HepG2 (cell line): ENCODE data around the gene SIGMAR1. TPM values are rescaled to one million over a fixed set of nuclear protein-coding genes. Genes with fewer than 3 reads are reported as not detected.

Experiments
- ARID5B ChIP-seq: IDR thresholded peaks from 2 replicates; pipeline ENCODE4 v1.4.0; 2020; ENCODE audit warnings: mild to moderate bottlenecking, missing genetic modification reagents
- ATF2 ChIP-seq: sonication (generic); formaldehyde crosslinking; IDR thresholded peaks from 2 replicates; pipeline ENCODE4 v1.4.0; 2020; ENCODE audit warnings: missing genetic modification reagents
- CCDC6 ChIP-seq: sonication (generic); formaldehyde crosslinking; IDR thresholded peaks from 2 replicates; pipeline ENCODE4 v1.8.1; 2022; ENCODE audit warnings: mild to moderate bottlenecking, missing genetic modification reagents, moderate library complexity
- GTF2F1 ChIP-seq: fragments of 150-350 bp; IDR thresholded peaks from 2 replicates; pipeline ENCODE4 v1.6.1; 2014; ENCODE audit warnings: low read length
- HBP1 ChIP-seq: IDR thresholded peaks from 2 replicates; pipeline ENCODE4 v1.6.1; 2016; ENCODE audit warnings: low read depth, control low read depth
- HDAC6 ChIP-seq: fragments of 200-600 bp; sonication (generic); IDR thresholded peaks from 2 replicates; pipeline ENCODE4 v1.7.0; 2017; ENCODE audit warnings: mild to moderate bottlenecking, antibody characterized with exemption, low read length, low read depth
- HNRNPH1 ChIP-seq: fragments of 200-400 bp; formaldehyde crosslinking; optimal IDR thresholded peaks from 2 replicates; pipeline ENCODE3; 2017; ENCODE audit warnings: mild to moderate bottlenecking, low read depth, low read length
- KAT8 ChIP-seq: IDR thresholded peaks from 2 replicates; pipeline ENCODE4 v1.6.1; 2016; ENCODE audit warnings: missing genetic modification reagents, missing compliant biosample characterization
- KMT2B ChIP-seq: IDR thresholded peaks from 2 replicates; pipeline ENCODE4 v1.6.1; 2016; ENCODE audit warnings: missing genetic modification reagents, missing compliant biosample characterization
- LRRFIP1 ChIP-seq: sonication (generic); formaldehyde crosslinking; conservative IDR thresholded peaks from 2 replicates; pipeline ENCODE4 v1.4.0; 2020; ENCODE audit warnings: missing genetic modification reagents
- MAZ ChIP-seq, 2 experiments: sonication (generic) in 1 of 2; formaldehyde crosslinking in 1 of 2; IDR thresholded peaks; 2 replicates each; pipeline versions ENCODE4 v1.5.0 to v1.6.1; 2012 to 2020; ENCODE audit warnings: low read depth in 2 of 2, mild to moderate bottlenecking in 2 of 2, borderline replicate concordance in 1 of 2, improper control_type of control experiment in 1 of 2, low read length in 1 of 2, missing genetic modification reagents in 1 of 2, moderate library complexity in 1 of 2
- MIER2 ChIP-seq: IDR thresholded peaks from 2 replicates; pipeline ENCODE4 v1.6.1; 2016; ENCODE audit warnings: missing biosample characterization, missing genetic modification reagents
- NFYB ChIP-seq: sonication (generic); formaldehyde crosslinking; IDR thresholded peaks from 2 replicates; pipeline ENCODE4 v1.4.0; 2020; ENCODE audit warnings: missing genetic modification reagents
- REXO4 ChIP-seq: sonication (generic); formaldehyde crosslinking; IDR thresholded peaks from 2 replicates; pipeline ENCODE4 v1.8.0; 2022; ENCODE audit warnings: missing genetic modification reagents, mild to moderate bottlenecking, borderline replicate concordance
- SCMH1 ChIP-seq: sonication (generic); formaldehyde crosslinking; IDR thresholded peaks from 2 replicates; pipeline ENCODE4 v1.9.0; 2021; ENCODE audit warnings: missing genetic modification reagents, mild to moderate bottlenecking, borderline replicate concordance
- ZFY ChIP-seq: sonication (generic); formaldehyde crosslinking; IDR thresholded peaks from 2 replicates; pipeline ENCODE4 v1.4.0; 2020; ENCODE audit warnings: missing genetic modification reagents
- ZMYM4 ChIP-seq: sonication (generic); formaldehyde crosslinking; IDR thresholded peaks from 2 replicates; pipeline ENCODE4 v1.8.1; 2023; ENCODE audit warnings: mild to moderate bottlenecking, missing genetic modification reagents
- ZNF670 ChIP-seq: sonication (generic); formaldehyde crosslinking; IDR thresholded peaks from 2 replicates; pipeline ENCODE4 v1.8.0; 2022; ENCODE audit warnings: mild to moderate bottlenecking, missing genetic modification reagents, borderline replicate concordance
- ZNF7 ChIP-seq: IDR thresholded peaks from 2 replicates; pipeline ENCODE4 v1.6.1; 2016; ENCODE audit warnings: missing biosample characterization, missing genetic modification reagents
- polyA plus RNA-seq, 8 experiments: library from polyadenylated mRNA; depleted of rRNA in 3 of 8; stranded (reverse) in 7 of 8; unstranded in 1 of 8; fragments of >200 nt; fragmentation: Illumina TruSeq in 4 of 8; extraction: Trizol in 4 of 8; gene quantifications; 2 replicates each; pipeline versions ENCODE4 v1.2.1 to v1.2.3, GENCODE V29; 2011 to 2016; ENCODE audit warnings: low read depth in 4 of 8, missing spikeins in 1 of 8, mixed read lengths in 1 of 8; ENCODE audit not compliant: insufficient read depth in 1 of 8
- total RNA-seq, 5 experiments: library from RNA; depleted of rRNA; stranded (reverse); fragments of >200 nt; fragmentation: Illumina TruSeq; extraction: Trizol; gene quantifications; 2 replicates each; pipeline ENCODE4 v1.2.3, GENCODE V29; 2016; ENCODE audit warnings: low read depth in 1 of 5

The SIGMAR1 gene
- total and polyA plus RNA-seq, 2 of the 13 experiments (the other 11 are each of a cell fraction or from before 2014, with no cell fraction given) = 38.9 to 60.8 TPM

GRCh38 chr9:34644766-34645314 is 7.3 kb upstream of the SIGMAR1 start (continued):
- TF ChIP-seq ARID5B = peak; percentile 78
- no peak for TF ChIP-seq REXO4 (CRISPR knock-in tag)
- no peak for TF ChIP-seq HBP1 (CRISPR knock-in tag)
- no peak for TF ChIP-seq HDAC6
- TF ChIP-seq MAZ (IDR thresholded peaks at IDR 0.05; ENCODE audit: borderline replicate concordance, low read depth, low read length) = no peak
- peak; percentile 53; the same call in 1 of the 2 replicates for TF ChIP-seq MAZ (CRISPR knock-in tag; IDR thresholded peaks at IDR 0.05; ENCODE audit: low read depth)
- TF ChIP-seq ZMYM4 = peak; percentile 57; the same call in 1 of the 2 replicates
- no peak for TF ChIP-seq ZNF7 (CRISPR knock-in tag)
- peak; percentile 63; the same call in 1 of the 2 replicates for TF ChIP-seq ZNF670 (CRISPR knock-in tag)
- peak; percentile 57; the same call in 1 of the 2 replicates for TF ChIP-seq CCDC6 (CRISPR knock-in tag)
- peak; percentile 68; the same call in 1 of the 2 replicates for TF ChIP-seq ATF2 (CRISPR knock-in tag)
- TF ChIP-seq KMT2B (CRISPR knock-in tag) = no peak
- TF ChIP-seq HNRNPH1 = no peak
- TF ChIP-seq KAT8 (CRISPR knock-in tag) = no peak
- no peak for TF ChIP-seq LRRFIP1 (CRISPR knock-in tag)
- TF ChIP-seq ZFY (CRISPR knock-in tag) = no peak; the same call in 1 of the 2 replicates
- TF ChIP-seq GTF2F1 = no peak
- no peak for TF ChIP-seq SCMH1
- no peak for TF ChIP-seq MIER2
- no peak for TF ChIP-seq NFYB (CRISPR knock-in tag)
